SH-SY5Y (cell line): ENCODE results near the gene OMP.

Experiments used
- GATA2 ChIP-seq: IDR thresholded peaks from 2 replicates; pipeline ENCODE4 v1.6.1; 2011; ENCODE audit warnings: mild to moderate bottlenecking, low read depth, low read length
- GATA3 ChIP-seq: IDR thresholded peaks from 2 replicates; pipeline ENCODE4 v1.6.1; 2011; ENCODE audit warnings: low read depth, mild to moderate bottlenecking, low read length, moderate library complexity

DNA sequence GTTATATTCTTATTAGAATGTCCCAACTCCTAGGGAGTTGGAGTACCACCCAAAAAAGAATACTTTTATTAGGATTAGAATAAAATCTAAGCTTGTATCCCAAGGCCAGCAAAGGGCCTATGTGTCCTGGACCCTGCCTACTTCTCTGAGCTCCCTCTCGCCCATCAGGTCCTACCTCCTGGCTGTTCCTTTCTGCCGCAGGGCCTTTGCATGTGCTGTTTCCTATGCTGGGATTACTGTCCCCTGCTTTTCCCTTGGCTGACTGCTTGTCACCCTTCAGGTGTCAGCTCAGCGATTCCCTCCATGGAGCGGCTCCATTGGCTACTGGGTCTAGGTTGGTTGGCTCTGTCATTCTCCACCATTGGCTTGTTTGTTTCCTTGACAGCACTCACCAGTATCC, 38.8 kb downstream of the OMP start:
- TF ChIP-seq GATA3 (no peak), GATA2 (no peak)
